MM.1S (cell line): Measurements from ENCODE around the gene CNTNAP2.

Experiments
- EZH2 ChIP-seq: fragments of 300-600 bp; sonication (generic); optimal IDR thresholded peaks from 2 replicates; pipeline ENCODE3; 2017; ENCODE audit warnings: low read depth, mild to moderate bottlenecking, antibody characterized with exemption, low read length, mixed read lengths
- EZH2phosphoT487 ChIP-seq: fragments of 300-600 bp; sonication (generic); IDR thresholded peaks from 2 replicates; pipeline ENCODE4 v1.6.1; 2018; ENCODE audit warnings: antibody characterized with exemption, low read length
- TF ChIP-seq, protein P1 (sequence below): fragments of 300-600 bp; sonication (generic); IDR thresholded peaks from 2 replicates; pipeline ENCODE4 v1.5.1; 2016; ENCODE audit warnings: antibody characterized with exemption, low read length, mixed read lengths

DNA sequence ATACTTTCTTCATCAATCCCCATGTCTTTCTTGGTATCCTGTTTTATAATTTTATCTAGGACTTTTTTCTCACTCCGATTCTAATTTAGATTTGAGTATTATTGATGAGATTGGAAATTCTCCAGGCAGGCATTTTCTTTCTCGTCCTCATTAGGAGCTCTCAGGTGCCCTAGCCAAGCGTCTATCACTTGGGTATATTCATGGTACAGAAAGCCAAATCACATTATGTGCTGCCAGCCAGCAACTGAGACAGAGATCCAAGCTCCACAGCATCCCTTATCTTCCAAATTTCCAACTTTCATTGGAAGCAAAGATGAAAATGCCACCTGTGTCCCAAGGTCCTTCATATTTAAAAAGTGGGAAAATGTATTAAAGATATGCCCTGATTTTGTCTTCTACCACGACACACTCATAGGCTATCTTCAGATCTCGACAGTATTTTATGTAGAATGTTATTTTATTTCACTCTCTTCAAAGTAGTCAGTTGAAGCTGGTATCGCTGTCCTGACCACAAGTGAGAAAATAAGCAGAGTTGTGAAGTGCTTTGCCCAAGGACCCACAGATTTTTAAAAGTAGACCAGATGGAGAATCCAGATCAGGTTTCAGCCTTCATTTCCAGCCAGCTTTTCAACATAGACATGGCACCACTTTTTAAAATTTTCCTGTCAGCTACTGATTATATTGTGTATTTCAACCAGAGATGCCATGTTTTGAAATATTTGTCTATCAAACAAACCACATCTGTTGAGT lies 773.4 kb downstream of the CNTNAP2 start:
- TF ChIP-seq, protein P1, sequence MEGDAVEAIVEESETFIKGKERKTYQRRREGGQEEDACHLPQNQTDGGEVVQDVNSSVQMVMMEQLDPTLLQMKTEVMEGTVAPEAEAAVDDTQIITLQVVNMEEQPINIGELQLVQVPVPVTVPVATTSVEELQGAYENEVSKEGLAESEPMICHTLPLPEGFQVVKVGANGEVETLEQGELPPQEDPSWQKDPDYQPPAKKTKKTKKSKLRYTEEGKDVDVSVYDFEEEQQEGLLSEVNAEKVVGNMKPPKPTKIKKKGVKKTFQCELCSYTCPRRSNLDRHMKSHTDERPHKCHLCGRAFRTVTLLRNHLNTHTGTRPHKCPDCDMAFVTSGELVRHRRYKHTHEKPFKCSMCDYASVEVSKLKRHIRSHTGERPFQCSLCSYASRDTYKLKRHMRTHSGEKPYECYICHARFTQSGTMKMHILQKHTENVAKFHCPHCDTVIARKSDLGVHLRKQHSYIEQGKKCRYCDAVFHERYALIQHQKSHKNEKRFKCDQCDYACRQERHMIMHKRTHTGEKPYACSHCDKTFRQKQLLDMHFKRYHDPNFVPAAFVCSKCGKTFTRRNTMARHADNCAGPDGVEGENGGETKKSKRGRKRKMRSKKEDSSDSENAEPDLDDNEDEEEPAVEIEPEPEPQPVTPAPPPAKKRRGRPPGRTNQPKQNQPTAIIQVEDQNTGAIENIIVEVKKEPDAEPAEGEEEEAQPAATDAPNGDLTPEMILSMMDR, result no peak
- TF ChIP-seq EZH2 (no peak), EZH2phosphoT487 (no peak)
